Neural cell (in vitro differentiated cells): ENCODE measurements around the gene ACTG2. TPM values are rescaled to one million over a fixed set of nuclear protein-coding genes. Genes with fewer than 3 reads are reported as not detected.

Experiments used
- H2AFZ ChIP-seq: fragments of 200-600, 300-800 bp; sonication (generic), shearing (Covaris generic); 2 replicates; pipeline ENCODE4 v1.6.0; 2014; ENCODE audit warnings: low read depth, mild to moderate bottlenecking, antibody characterized with exemption, low read length, moderate library complexity
- H3F3A ChIP-seq: fragments of 200-600 bp; shearing (Covaris generic); 2 replicates; pipeline ENCODE4 v1.6.1; 2016; ENCODE audit warnings: mild to moderate bottlenecking, moderate library complexity, mixed read lengths, antibody characterized with exemption, low read length; ENCODE audit not compliant: insufficient read depth, poor library complexity, severe bottlenecking
- H3K27ac ChIP-seq: fragments of 200-600, 300-800 bp; sonication (generic), shearing (Covaris generic); 2 replicates; pipeline ENCODE4 v1.5.1; 2014; ENCODE audit warnings: mild to moderate bottlenecking, low read length, moderate library complexity
- H3K27me3 ChIP-seq: fragments of 300-800, 200-600 bp; sonication (generic), shearing (Covaris generic); 2 replicates; pipeline ENCODE4 v1.6.0; 2014; ENCODE audit warnings: mild to moderate bottlenecking, low read depth, low read length, moderate library complexity; ENCODE audit not compliant: insufficient read depth
- H3K36me3 ChIP-seq: fragments of 300-800, 200-600 bp; sonication (generic), shearing (Covaris generic); 2 replicates; pipeline ENCODE4 v1.5.1; 2014; ENCODE audit warnings: mild to moderate bottlenecking, antibody characterized with exemption, low read length, moderate library complexity; ENCODE audit not compliant: insufficient read depth
- H3K4me2 ChIP-seq: fragments of 300-800, 200-600 bp; sonication (generic), shearing (Covaris generic); 2 replicates; pipeline ENCODE4 v1.6.0; 2014; ENCODE audit warnings: mild to moderate bottlenecking, low read length
- H3K4me3 ChIP-seq: fragments of 300-800, 200-600 bp; sonication (generic), shearing (Covaris generic); 2 replicates; pipeline ENCODE4 v1.5.1; 2014; ENCODE audit warnings: mild to moderate bottlenecking, low read length, moderate library complexity
- H3K79me2 ChIP-seq: fragments of 200-600 bp; shearing (Covaris generic); replicated peaks from 2 replicates; pipeline ENCODE4 v1.6.0; 2014; ENCODE audit warnings: mild to moderate bottlenecking, low read length, moderate library complexity; ENCODE audit not compliant: insufficient read depth
- H3K9ac ChIP-seq: fragments of 300-800, 200-600 bp; sonication (generic), shearing (Covaris generic); 2 replicates; pipeline ENCODE4 v1.6.1; 2016; ENCODE audit warnings: mild to moderate bottlenecking, low read length, mixed read lengths
- H3K9me2 ChIP-seq: fragments of 200-600 bp; shearing (Covaris generic); 2 replicates; pipeline ENCODE4 v1.6.1; 2016; ENCODE audit warnings: mild to moderate bottlenecking, low read length, mixed read lengths; ENCODE audit not compliant: insufficient read depth
- H3K9me3 ChIP-seq: fragments of 200-600, 300-800 bp; sonication (generic), shearing (Covaris generic); 2 replicates; pipeline ENCODE4 v1.6.1; 2016; ENCODE audit warnings: mild to moderate bottlenecking, mixed run types, low read length, moderate library complexity, mixed read lengths
- H4K20me1 ChIP-seq: fragments of 200-600 bp; shearing (Covaris generic); 2 replicates; pipeline ENCODE4 v1.6.1; 2016; ENCODE audit warnings: mild to moderate bottlenecking, mixed run types; ENCODE audit not compliant: insufficient read depth
- EP300 ChIP-seq: fragments of 450-650 bp; conservative IDR thresholded peaks from 2 replicates; pipeline ENCODE4 v1.6.1; 2014; ENCODE audit warnings: antibody characterized with exemption, mild to moderate bottlenecking, moderate library complexity; ENCODE audit not compliant: poor library complexity, severe bottlenecking
- EZH2 ChIP-seq: fragments of 200-600, 300-800 bp; shearing (Covaris generic), sonication (generic); IDR thresholded peaks from 2 replicates; pipeline ENCODE4 v1.6.1; 2014; ENCODE audit warnings: antibody characterized with exemption, low read length, borderline replicate concordance, mild to moderate bottlenecking; ENCODE audit not compliant: insufficient read depth, poor library complexity, severe bottlenecking
- MXI1 ChIP-seq: fragments of 450-650 bp; conservative IDR thresholded peaks from 2 replicates; pipeline ENCODE4 v1.6.1; 2014; ENCODE audit warnings: antibody characterized with exemption, mild to moderate bottlenecking; ENCODE audit not compliant: poor library complexity, severe bottlenecking
- POLR2AphosphoS5 ChIP-seq: IDR thresholded peaks from 2 replicates; pipeline ENCODE4 v1.6.1; 2012
- RAD21 ChIP-seq: fragments of 450-650 bp; conservative IDR thresholded peaks from 2 replicates; pipeline ENCODE4 v1.6.1; 2014; ENCODE audit warnings: antibody characterized with exemption, mild to moderate bottlenecking, moderate library complexity
- REST ChIP-seq: IDR thresholded peaks from 2 replicates; pipeline ENCODE4 v1.6.1; 2012; ENCODE audit warnings: borderline replicate concordance
- SMC3 ChIP-seq: fragments of 450-650 bp; conservative IDR thresholded peaks from 2 replicates; pipeline ENCODE4 v1.6.1; 2014; ENCODE audit warnings: antibody characterized with exemption, mild to moderate bottlenecking, moderate library complexity; ENCODE audit not compliant: poor library complexity
- TAF1 ChIP-seq: IDR thresholded peaks from 2 replicates; pipeline ENCODE4 v1.6.1; 2012; ENCODE audit warnings: low read depth
- polyA plus RNA-seq: library from polyadenylated mRNA; depleted of rRNA; stranded (reverse); fragments of >200 nt; gene quantifications from 2 replicates; pipeline ENCODE4 v1.2.3, GENCODE V29; 2014
- TF ChIP-seq, protein P1 (sequence below): fragments of 450-650 bp; IDR thresholded peaks from 2 replicates; pipeline ENCODE4 v1.5.1; 2014; ENCODE audit warnings: antibody characterized with exemption, mild to moderate bottlenecking, moderate library complexity; ENCODE audit not compliant: poor library complexity, severe bottlenecking

The ACTG2 gene
- polyA plus RNA-seq, 1 donor from 2014 or later = 0.67 TPM

DNA sequence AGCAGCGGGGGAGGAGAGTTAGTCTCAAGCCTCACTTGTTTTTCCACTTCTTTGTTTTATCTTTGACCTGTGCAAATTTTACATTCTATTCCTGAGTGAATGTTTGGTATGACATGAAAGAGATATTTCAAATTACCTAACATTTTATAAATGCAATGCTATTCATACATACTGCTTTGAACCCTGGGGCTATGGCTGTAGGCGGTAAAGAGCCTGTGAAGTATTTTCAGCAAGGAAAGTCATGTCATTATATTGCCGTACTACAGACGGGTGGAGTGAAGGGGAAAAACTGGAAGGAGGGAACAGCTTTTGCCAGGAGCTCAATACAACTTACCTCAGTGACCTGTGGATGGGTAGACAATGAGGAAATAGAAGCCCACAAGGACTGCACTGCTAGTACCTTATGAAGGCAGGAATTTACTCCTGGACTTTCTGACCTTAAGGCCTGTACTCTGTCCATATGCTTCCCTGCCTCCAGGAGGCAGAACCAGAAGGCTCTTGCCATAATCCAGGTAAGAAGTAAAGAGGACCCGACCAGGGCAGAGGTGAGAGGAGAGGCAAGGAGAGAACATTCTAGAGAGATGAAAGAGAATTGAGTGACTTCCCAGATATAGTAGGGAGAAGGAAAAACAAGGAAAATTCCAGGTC, 63.5 kb downstream of the ACTG2 start:
- H3K9ac ChIP-seq = no peak overlapping the region
- no peak overlapping the region for H3K27ac ChIP-seq
- no peak overlapping the region for H3K4me2 ChIP-seq
- peaks cover 22% of the 10 kb centered on the region for H3K36me3 ChIP-seq
- H4K20me1 ChIP-seq = no peaks in the 10 kb centered on the region
- no peaks in the 10 kb centered on the region for H3K27me3 ChIP-seq
- H3K9me2 ChIP-seq = no peaks in the 10 kb centered on the region
- H2AFZ ChIP-seq = no peak overlapping the region
- H3K9me3 ChIP-seq = no peaks in the 10 kb centered on the region
- no peak for TF ChIP-seq EZH2
- no peak for TF ChIP-seq POLR2AphosphoS5
- H3K79me2 ChIP-seq = no peaks in the 10 kb centered on the region
- H3K4me3 ChIP-seq = no peak overlapping the region
- H3F3A ChIP-seq = no peaks in the 10 kb centered on the region

GRCh38 chr2:73961274-73961673, 68.5 kb downstream of the ACTG2 start:
- Histone ChIP-seq H3K4me2 (no peak overlapping the region), H3K27ac (no peak overlapping the region), H2AFZ (no peak overlapping the region), H3F3A (no peaks in the 10 kb centered on the region), H3K27me3 (no peaks in the 10 kb centered on the region), H3K36me3 (peaks cover 8% of the 10 kb centered on the region), H3K9ac (no peak overlapping the region), H3K9me3 (no peaks in the 10 kb centered on the region), H4K20me1 (no peaks in the 10 kb centered on the region), H3K79me2 (no peaks in the 10 kb centered on the region), H3K4me3 (no peak overlapping the region), H3K9me2 (no peaks in the 10 kb centered on the region)
- no peak for TF ChIP-seq RAD21
- no peak for TF ChIP-seq MXI1
- no peak for TF ChIP-seq REST
- no peak for TF ChIP-seq EP300
- TF ChIP-seq, protein P1, sequence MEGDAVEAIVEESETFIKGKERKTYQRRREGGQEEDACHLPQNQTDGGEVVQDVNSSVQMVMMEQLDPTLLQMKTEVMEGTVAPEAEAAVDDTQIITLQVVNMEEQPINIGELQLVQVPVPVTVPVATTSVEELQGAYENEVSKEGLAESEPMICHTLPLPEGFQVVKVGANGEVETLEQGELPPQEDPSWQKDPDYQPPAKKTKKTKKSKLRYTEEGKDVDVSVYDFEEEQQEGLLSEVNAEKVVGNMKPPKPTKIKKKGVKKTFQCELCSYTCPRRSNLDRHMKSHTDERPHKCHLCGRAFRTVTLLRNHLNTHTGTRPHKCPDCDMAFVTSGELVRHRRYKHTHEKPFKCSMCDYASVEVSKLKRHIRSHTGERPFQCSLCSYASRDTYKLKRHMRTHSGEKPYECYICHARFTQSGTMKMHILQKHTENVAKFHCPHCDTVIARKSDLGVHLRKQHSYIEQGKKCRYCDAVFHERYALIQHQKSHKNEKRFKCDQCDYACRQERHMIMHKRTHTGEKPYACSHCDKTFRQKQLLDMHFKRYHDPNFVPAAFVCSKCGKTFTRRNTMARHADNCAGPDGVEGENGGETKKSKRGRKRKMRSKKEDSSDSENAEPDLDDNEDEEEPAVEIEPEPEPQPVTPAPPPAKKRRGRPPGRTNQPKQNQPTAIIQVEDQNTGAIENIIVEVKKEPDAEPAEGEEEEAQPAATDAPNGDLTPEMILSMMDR = no peak
- TF ChIP-seq POLR2AphosphoS5 = no peak
- TF ChIP-seq SMC3 = no peak
- TF ChIP-seq EZH2 = no peak
- TF ChIP-seq TAF1 = no peak
